H7 (cell line): ENCODE data around the gene SGO1. TPM values are rescaled to one million over a fixed set of nuclear protein-coding genes. Genes with fewer than 3 reads are reported as not detected.
A peak's percentile ranks its signal among the peaks of the same experiment; 100 is the strongest.

ENCODE experiments used
- DNase-seq: peaks from one replicate; pipeline ENCODE4 v3.0.0; 2012
- H3K27me3 ChIP-seq: 2 replicates; pipeline ENCODE4 v1.6.0; 2011; ENCODE audit warnings: mild to moderate bottlenecking, low read length; ENCODE audit not compliant: control insufficient read depth, insufficient read depth
- H3K36me3 ChIP-seq: replicated peaks from 2 replicates; pipeline ENCODE4 v1.5.1; 2011; ENCODE audit warnings: low read length; ENCODE audit not compliant: control insufficient read depth, insufficient read depth
- H3K4me3 ChIP-seq: 2 replicates; pipeline ENCODE4 v1.5.1; 2011; ENCODE audit warnings: low read depth, mild to moderate bottlenecking, control low read depth, low read length, moderate library complexity; ENCODE audit not compliant: insufficient read depth
- total RNA-seq: library from RNA; depleted of rRNA; stranded (reverse); fragments of >200 nt; shearing (Covaris generic); gene quantifications from 2 replicates; pipeline ENCODE4 v1.2.3, GENCODE V29; 2014; rRNA removed

SGO1 gene
- total RNA-seq, 1 experiment from 2014 or later: 20.7 TPM

DNA sequence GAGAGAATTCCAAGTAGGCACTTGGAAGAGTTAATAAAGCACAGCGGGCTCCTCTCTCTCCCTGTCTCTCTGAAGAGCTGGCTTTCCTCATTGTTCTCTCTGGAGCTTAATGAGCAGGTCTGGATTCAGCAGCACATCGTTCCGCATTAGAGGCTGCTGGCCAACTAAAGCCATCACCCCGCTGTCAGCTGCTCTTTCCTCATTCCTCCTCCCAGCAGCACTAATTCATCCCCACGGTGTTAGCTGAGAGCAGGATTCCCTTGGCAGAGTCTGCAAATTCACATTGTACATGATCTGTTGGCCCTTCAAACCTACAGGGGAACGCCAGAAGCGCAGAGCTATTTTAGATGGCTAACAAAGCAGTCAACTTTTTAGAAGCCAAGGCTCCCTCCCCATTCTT, 44.2 kb downstream of the SGO1 start:
- Histone ChIP-seq H3K4me3 (no peak overlapping the region), H3K27me3 (no peaks in the 10 kb centered on the region), H3K36me3 (no peaks in the 10 kb centered on the region)
- DNase-seq: peak; percentile 28

DNA sequence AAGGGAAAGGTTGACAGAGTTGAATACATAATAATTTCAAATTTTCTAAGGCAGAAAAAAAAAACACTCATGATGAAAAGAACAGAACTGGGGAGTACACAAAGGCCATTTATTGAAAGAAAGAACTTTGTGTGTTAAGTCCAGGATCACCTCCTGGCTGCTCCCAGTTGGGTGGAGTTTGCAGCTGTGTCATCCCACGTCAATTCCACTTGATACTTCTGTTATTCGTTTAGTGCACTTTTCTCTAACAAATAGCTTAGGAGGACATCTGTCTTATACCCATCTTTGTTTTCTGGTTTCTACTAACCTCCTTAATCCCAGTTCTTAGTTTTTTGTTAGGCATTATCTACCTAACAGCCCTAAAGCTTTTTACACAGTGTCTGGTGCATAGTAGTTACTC, 44.7 kb downstream of the SGO1 start:
- Histone ChIP-seq H3K4me3 (no peak overlapping the region), H3K36me3 (no peaks in the 10 kb centered on the region), H3K27me3 (no peaks in the 10 kb centered on the region)
- no peak for DNase-seq

DNA sequence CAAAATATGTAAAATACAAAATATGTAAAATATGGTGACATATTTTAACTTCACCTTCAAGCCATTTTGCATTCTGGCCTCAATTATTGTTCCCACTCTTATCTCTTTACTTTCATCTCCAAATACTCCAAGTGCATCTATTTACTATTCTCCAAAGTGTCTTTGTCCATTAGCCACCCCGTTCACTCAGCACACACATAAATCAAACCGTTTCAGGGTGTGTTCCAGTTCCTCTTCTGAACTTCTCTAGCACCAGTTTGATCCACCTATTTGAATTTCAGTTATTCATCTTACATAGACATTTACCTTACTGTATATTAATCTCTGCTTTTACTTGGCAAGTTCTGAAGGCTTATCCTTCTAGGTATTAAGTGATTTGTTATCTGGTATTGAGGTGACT, 45.1 kb downstream of the SGO1 start:
- no peak overlapping the region for H3K4me3 ChIP-seq
- H3K36me3 ChIP-seq: no peaks in the 10 kb centered on the region
- DNase-seq: no peak
- no peaks in the 10 kb centered on the region for H3K27me3 ChIP-seq

DNA sequence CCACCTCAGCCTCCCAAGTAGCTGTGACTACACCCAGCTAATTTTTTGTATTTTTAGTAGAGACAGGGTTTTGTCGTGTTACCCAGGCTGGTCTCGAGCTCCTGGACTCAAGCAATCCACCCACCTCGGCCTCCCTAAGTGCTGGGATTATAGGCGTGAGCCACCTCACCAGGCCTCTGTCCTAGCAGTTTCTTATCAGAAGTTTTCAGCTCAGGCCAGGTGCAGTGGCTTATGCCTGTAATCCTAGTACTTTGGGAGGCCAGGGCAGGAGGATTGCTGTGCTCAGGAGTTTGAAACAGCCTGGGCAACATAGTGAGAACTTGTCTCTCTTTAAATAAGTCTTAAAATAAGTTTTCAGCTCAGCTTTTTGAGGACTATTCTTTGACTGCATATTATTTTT, 48.4 kb downstream of the SGO1 start:
- no peaks in the 10 kb centered on the region for H3K36me3 ChIP-seq
- no peak for DNase-seq
- no peaks in the 10 kb centered on the region for H3K27me3 ChIP-seq
- H3K4me3 ChIP-seq: no peak overlapping the region

DNA sequence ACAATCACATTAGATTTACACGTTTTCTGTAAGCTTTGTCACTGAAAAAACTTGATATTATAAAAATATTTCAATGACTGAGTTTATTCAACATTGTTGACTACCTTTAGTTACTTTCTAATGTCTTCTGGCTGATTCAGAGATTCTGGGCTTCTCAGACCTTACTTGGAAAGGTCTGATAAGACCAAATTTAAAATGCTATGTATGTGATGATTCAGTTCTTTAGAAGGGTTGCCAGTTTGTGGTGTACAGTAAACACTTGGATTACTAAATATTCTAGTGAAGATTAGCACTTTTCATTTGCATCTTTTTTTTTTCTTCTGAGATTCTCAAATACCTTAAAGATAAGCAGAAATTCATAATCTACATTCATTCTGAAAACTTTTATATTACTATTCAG, 49.8 kb downstream of the SGO1 start:
- no peak for DNase-seq
- H3K4me3 ChIP-seq: no peak overlapping the region
- H3K27me3 ChIP-seq: no peaks in the 10 kb centered on the region
- H3K36me3 ChIP-seq: no peaks in the 10 kb centered on the region

DNA sequence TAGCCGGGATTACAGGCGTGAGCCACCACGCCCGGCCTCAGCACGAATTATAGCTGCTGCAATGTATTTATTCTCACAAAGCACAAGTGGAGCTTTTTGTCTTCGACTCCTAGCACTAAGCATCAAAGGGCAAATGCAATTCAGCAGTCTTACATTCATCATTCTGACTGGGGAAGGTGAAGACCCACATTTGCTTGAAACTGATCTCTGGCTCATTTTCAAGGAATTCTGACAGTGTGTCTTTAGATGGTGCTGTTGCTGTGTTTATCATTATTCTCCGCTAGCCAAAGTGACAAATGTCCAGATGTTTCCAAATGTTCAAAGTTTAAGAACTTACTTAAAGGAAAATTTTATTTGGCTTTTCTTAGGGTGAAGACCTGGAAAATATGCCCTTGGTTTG, 55.9 kb downstream of the SGO1 start:
- H3K36me3 ChIP-seq: no peaks in the 10 kb centered on the region
- DNase-seq: no peak
- no peak overlapping the region for H3K4me3 ChIP-seq
- no peaks in the 10 kb centered on the region for H3K27me3 ChIP-seq

DNA sequence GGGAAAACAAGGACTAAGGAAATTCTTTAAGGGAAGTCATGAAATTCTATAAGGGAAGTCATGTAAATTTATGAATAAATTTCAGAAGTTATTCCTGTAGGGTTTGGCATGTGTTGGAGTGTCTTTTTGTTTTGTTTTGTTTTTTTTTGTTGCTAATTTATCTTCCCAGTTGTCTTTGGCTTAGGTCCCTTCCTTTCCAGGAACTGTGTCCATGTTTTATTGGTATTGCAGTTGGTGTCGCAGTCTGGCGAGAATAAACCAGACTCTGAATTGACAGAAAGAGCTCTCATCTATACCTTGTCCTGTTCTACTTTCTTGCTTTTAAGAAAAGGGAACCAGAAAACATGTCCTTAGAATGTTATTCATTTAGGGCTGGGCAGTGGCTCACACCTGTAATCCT, 57.6 kb downstream of the SGO1 start:
- H3K27me3 ChIP-seq: no peaks in the 10 kb centered on the region
- no peak overlapping the region for H3K4me3 ChIP-seq
- no peak for DNase-seq
- H3K36me3 ChIP-seq: no peaks in the 10 kb centered on the region

DNA sequence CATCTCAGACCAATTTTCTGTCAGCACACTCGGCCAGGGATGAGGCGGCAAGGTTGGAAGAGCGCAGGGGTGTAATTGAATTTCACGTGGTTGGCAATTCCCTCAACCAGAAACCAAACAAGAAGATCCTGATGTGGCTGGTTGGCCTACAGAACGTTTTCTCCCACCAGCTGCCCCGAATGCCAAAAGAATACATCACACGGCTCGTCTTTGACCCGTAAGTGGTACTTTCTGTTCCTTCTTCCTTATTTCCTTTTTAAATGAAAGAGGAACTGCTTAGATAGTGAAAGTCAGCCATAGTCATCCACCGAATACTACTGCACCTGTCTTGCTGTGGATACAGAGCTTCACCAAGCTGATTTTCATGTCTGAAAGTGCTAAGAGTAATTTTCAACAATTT, 60.1 kb downstream of the SGO1 start:
- H3K27me3 ChIP-seq: no peaks in the 10 kb centered on the region
- no peak overlapping the region for H3K4me3 ChIP-seq
- DNase-seq: no peak
- no peaks in the 10 kb centered on the region for H3K36me3 ChIP-seq

DNA sequence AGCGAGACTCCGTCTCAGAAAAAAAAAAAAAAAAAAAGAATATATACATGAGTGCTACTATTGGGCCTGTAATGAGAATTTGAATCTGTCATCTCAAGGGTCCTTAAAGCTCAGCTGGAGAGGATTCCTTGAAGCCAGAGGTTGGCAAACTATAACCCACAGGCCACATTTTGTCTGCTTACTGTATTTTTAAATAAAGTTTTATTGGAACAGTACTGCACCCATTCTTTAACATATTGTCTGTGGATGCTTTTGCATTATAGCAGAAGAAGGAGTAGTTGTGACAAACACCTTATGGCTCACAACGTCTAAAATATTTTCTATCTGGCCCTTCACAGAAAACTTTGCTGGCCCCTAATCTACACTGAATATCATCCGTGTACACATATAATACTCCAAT, 60.7 kb downstream of the SGO1 start:
- Histone ChIP-seq H3K27me3 (no peaks in the 10 kb centered on the region), H3K36me3 (no peaks in the 10 kb centered on the region), H3K4me3 (no peak overlapping the region)
- DNase-seq: no peak

DNA sequence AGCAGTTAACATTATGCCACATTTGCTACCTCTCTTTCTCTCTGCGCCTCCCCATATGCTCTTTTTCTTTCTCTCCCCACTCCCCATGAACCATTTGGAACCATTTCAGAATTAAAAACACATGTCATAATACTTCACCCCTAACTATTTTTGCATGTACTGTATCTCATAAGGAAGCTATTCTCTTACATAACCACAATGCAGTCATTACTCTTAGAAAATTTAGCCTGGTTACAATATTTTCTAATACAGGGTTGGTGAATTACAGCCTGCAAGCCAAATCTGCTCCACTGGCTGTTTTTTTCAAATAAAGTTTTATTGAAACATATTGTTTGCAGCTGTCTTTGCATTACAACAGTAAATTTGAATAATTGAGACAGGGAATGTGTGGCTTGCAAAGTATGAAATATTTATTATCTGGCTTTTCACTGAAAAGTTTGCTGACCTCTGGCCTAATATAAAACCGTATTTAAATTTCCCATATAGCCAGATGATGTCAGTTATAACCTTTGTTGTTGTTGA, 62.8 kb downstream of the SGO1 start:
- H3K36me3 ChIP-seq: no peaks in the 10 kb centered on the region
- no peak for DNase-seq
- no peak overlapping the region for H3K4me3 ChIP-seq
- H3K27me3 ChIP-seq: no peaks in the 10 kb centered on the region

DNA sequence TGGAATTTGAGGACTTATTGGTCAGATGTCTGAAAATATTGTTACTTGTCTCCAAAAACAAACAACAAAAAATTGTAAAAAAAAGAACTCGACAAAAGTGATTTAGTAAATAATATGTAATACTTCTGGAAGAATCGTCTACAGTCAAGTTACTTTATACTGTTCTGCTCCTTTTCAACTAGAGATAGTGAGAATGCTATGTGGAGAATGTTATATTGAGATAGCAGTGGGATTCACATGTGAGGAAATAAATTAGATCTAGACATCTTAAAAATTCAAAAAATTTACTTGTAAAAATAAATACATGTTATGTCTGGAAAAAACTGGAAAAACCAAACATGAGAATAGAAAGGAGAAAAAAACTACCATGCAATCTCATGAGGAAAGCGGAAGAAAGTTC, 64.9 kb downstream of the SGO1 start:
- Histone ChIP-seq H3K27me3 (no peaks in the 10 kb centered on the region), H3K4me3 (no peak overlapping the region), H3K36me3 (no peaks in the 10 kb centered on the region)
- DNase-seq: no peak

Other genes with a start within 250 kb of the SGO1 start
- 34.4 and 60.0 TPM in 2 replicates for gene RAB5A, start 239.1 kb downstream of the SGO1 start, total RNA-seq
- gene PP2D1, start 173.9 kb downstream of the SGO1 start, total RNA-seq: not detected in 2 replicates
- gene KAT2B, start 145.8 kb downstream of the SGO1 start, total RNA-seq: 0.31 and 0.78 TPM in 2 replicates